ENCODE results near the gene PRKG2. TPM values are rescaled to one million over a fixed set of nuclear protein-coding genes. Genes with fewer than 3 reads are reported as not detected.

The PRKG2 gene, protein sequence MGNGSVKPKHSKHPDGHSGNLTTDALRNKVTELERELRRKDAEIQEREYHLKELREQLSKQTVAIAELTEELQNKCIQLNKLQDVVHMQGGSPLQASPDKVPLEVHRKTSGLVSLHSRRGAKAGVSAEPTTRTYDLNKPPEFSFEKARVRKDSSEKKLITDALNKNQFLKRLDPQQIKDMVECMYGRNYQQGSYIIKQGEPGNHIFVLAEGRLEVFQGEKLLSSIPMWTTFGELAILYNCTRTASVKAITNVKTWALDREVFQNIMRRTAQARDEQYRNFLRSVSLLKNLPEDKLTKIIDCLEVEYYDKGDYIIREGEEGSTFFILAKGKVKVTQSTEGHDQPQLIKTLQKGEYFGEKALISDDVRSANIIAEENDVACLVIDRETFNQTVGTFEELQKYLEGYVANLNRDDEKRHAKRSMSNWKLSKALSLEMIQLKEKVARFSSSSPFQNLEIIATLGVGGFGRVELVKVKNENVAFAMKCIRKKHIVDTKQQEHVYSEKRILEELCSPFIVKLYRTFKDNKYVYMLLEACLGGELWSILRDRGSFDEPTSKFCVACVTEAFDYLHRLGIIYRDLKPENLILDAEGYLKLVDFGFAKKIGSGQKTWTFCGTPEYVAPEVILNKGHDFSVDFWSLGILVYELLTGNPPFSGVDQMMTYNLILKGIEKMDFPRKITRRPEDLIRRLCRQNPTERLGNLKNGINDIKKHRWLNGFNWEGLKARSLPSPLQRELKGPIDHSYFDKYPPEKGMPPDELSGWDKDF
- under 0.01 TPM for total RNA-seq

DNA sequence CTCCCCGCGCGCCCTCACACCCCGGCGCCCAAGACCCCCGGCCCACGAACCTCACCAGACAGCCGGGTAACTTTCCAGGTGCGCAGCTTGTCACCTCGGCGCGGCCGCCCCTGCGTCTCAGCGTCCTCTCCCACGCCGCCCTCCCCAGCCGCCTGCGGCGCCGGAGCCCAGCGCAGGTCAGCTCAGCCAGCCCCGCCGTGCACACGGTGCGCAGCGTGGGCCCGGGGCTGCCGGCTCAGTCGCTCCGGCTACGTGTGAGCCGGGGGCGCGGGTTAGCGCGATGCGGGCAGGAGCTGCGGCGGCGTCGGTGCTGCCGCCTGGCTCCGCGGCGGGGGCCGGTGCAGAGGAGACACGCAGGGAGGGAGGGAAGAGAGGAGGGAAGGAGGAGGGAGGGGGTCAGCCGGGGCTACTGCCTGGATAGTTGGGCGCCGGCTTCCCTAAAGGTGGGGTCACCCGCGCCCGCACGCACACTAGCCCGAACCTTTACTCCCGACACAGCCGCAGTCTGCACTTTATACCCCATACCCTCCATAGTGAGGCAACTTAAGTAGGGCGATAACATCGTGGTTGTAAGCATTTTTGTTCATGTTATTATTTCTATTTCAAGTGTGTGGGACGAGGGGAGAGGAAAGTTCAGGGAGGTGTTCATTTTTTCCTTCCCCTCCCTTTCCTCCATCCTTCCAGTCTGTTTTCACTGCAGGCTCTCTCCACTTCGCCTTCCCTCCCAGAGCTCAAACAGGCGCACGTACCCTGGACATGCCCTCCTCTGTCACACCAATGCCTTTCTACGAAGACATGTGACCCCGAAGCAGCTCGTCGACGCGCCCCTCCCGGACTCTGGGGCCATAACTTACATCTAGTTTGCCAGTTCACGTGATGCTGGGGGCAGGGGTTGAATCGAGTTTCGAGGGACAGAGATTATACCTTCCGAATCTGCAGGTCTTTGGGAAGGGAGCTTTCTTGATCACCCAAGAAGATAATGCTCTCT lies at the start of gene PRKG2:
PRKG2 (minus strand) TSS at position 342 of the 988 bp plus-strand sequence. CDS start 10,175 bp downstream, outside the sequence.
- no peak within 1 kb of the TSS for H3K27ac ChIP-seq (ENCODE audit: low read depth, low read length)
- H3K9ac ChIP-seq (ENCODE audit: low read depth in 1 of 3, low read length in 3 of 3) = no peak within 1 kb of the TSS
- peaks cover 7 to 29% (median 17%) of the 10 kb centered on the region in 3 donors for H3K27me3 ChIP-seq (ENCODE audit: control insufficient read depth in 3 of 3, insufficient read depth in 3 of 3, low read length in 3 of 3)

DNA sequence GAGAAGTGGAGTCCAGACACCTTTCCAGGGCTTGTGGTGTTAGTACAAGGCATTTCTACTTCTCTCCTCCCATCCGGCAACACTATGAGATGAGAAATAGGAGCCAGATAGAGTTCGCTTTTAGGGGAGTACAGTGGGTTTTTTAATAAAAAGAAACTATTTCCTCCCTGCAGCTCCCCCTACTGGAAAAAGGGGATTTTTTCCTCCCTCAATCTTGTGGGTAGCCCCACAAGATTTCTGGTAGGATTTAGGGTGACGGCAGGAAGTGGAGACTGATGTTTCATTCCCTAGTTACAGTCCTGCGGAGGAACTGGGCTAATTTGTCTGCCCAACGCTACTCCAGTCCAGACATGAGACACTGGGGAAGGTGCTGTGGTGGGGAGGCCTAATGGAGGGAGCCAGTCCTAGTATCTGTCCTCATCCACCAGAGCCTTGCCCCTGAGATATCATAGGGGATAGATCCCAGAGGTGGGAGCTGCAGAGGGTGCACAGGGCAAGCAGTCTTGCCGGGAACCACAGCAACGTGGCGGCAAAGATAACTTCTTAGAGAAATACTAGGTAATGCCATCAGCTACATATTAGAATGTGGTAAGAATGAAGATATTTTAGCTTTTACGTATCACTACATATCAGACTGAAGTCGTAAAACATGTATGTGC lies 45.5 kb upstream of the PRKG2 start:
- H3K4me1 ChIP-seq (ENCODE audit: control insufficient read depth in 3 of 3, insufficient read depth in 3 of 3, low read length in 3 of 3) = no peaks in the 10 kb centered on the region
- no peaks in the 10 kb centered on the region for H3K36me3 ChIP-seq (ENCODE audit: control insufficient read depth in 3 of 3, insufficient read depth in 3 of 3, low read length in 3 of 3)
- H3K27ac ChIP-seq (ENCODE audit: low read depth, low read length) = no peak overlapping the region
- no peak overlapping the region for H3K9ac ChIP-seq (ENCODE audit: low read depth in 1 of 3, low read length in 3 of 3)
- H3K27me3 ChIP-seq (ENCODE audit: control insufficient read depth in 3 of 3, insufficient read depth in 3 of 3, low read length in 3 of 3) = no peaks in the 10 kb centered on the region
- no peak overlapping the region for H3K4me3 ChIP-seq (ENCODE audit: low read length in 3 of 3)
- H3K9me3 ChIP-seq (ENCODE audit: control insufficient read depth in 3 of 3, low read length in 3 of 3) = no peaks in the 10 kb centered on the region

More for the DNA sequence above, at the start of gene PRKG2:
- H3K4me3 ChIP-seq (ENCODE audit: low read length in 3 of 3) = peak within 1 kb of the TSS in 2 of 3 donors; percentile 39 to 40
- no peaks in the 10 kb centered on the region for H3K36me3 ChIP-seq (ENCODE audit: control insufficient read depth in 3 of 3, insufficient read depth in 3 of 3, low read length in 3 of 3)
- H3K4me1 ChIP-seq (ENCODE audit: control insufficient read depth in 3 of 3, insufficient read depth in 3 of 3, low read length in 3 of 3) = peaks cover 0 to 3% (median 0%) of the 10 kb centered on the region in 3 donors
- no peaks in the 10 kb centered on the region for H3K9me3 ChIP-seq (ENCODE audit: control insufficient read depth in 3 of 3, low read length in 3 of 3)

DNA sequence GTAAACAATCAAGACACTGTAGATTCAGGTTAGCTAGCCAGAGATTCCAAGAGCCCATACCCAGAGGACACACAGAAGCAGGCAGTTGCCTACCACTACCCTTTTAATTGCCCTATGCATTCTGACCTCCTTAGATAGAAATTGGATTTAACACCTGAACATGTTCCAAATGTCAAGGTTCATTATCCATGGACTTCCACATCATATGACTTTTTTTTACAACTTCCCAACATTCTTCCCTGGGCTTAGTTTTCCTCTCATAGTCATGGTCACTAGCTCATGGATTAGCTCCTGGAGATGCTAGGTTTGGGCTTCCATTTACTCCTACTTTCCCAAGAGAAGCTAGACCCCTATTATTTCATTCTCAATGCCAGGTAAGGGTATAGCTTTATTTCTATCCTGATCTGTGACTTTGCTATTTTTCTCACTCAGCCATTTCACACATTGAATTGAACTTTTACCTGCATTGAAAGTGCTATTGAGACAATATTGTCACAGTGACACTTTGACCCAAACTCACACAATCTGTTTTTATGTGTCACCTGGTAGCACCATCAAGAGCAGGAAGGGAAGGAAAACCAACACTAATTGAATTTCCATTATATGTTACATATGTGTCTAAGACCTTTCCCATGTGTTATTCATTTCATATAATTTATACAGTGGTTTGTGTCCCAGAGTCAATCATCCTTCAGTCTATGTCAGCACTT lies 44.0 kb upstream of the PRKG2 start:
- H3K27ac ChIP-seq (ENCODE audit: low read depth, low read length) = no peak overlapping the region
- H3K4me3 ChIP-seq (ENCODE audit: low read length in 3 of 3) = no peak overlapping the region
- no peaks in the 10 kb centered on the region for H3K36me3 ChIP-seq (ENCODE audit: control insufficient read depth in 3 of 3, insufficient read depth in 3 of 3, low read length in 3 of 3)
- no peaks in the 10 kb centered on the region for H3K4me1 ChIP-seq (ENCODE audit: control insufficient read depth in 3 of 3, insufficient read depth in 3 of 3, low read length in 3 of 3)
- no peaks in the 10 kb centered on the region for H3K27me3 ChIP-seq (ENCODE audit: control insufficient read depth in 3 of 3, insufficient read depth in 3 of 3, low read length in 3 of 3)
- no peak overlapping the region for H3K9ac ChIP-seq (ENCODE audit: low read depth in 1 of 3, low read length in 3 of 3)
- H3K9me3 ChIP-seq (ENCODE audit: control insufficient read depth in 3 of 3, low read length in 3 of 3) = no peaks in the 10 kb centered on the region

DNA sequence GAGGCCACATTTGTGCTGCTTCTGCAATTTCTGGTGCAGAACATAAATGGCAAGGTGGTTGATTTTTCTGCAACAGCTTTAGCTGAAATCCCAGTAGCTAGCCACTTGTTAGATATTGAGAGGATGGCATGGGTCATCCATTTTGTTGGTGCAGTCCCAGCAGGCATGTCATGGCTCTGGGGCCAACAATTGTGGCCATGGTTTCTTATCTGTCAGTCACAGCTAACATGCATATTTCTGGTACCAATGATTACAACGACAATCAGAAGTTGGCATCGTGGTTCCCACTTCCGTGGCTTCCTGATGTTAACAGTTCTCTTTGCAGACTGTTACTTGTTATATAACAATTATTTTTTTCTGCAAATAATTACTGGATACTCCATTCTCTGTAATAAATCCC lies 42.8 kb upstream of the PRKG2 start:
- H3K36me3 ChIP-seq (ENCODE audit: control insufficient read depth in 3 of 3, insufficient read depth in 3 of 3, low read length in 3 of 3) = no peaks in the 10 kb centered on the region
- no peak overlapping the region for H3K9ac ChIP-seq (ENCODE audit: low read depth in 1 of 3, low read length in 3 of 3)
- H3K9me3 ChIP-seq (ENCODE audit: control insufficient read depth in 3 of 3, low read length in 3 of 3) = no peaks in the 10 kb centered on the region
- no peak overlapping the region for H3K4me3 ChIP-seq (ENCODE audit: low read length in 3 of 3)
- H3K27ac ChIP-seq (ENCODE audit: low read depth, low read length) = no peak overlapping the region
- no peaks in the 10 kb centered on the region for H3K27me3 ChIP-seq (ENCODE audit: control insufficient read depth in 3 of 3, insufficient read depth in 3 of 3, low read length in 3 of 3)
- H3K4me1 ChIP-seq (ENCODE audit: control insufficient read depth in 3 of 3, insufficient read depth in 3 of 3, low read length in 3 of 3) = no peaks in the 10 kb centered on the region

DNA sequence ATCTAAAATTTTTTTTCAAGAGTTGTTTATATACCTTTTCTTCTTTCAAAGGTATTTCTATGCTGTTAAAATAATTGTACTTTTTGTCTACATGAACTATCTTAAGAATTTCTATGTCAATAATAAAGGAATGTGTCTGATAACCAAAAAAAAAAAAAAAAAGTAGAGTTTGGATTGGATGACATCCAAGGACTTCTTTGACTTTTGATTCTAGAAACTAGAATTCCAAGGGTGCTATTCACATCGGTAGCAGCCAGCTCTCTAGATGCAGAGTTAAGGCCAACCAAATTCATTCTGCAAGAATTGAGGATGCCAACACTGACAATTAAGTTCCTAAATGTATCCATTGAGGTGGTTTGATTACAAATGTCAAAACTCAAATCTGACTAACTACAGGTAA lies 42.0 kb upstream of the PRKG2 start:
- no peak overlapping the region for H3K9ac ChIP-seq (ENCODE audit: low read depth in 1 of 3, low read length in 3 of 3)
- no peaks in the 10 kb centered on the region for H3K9me3 ChIP-seq (ENCODE audit: control insufficient read depth in 3 of 3, low read length in 3 of 3)
- H3K4me3 ChIP-seq (ENCODE audit: low read length in 3 of 3) = no peak overlapping the region
- no peak overlapping the region for H3K27ac ChIP-seq (ENCODE audit: low read depth, low read length)
- no peaks in the 10 kb centered on the region for H3K27me3 ChIP-seq (ENCODE audit: control insufficient read depth in 3 of 3, insufficient read depth in 3 of 3, low read length in 3 of 3)
- H3K4me1 ChIP-seq (ENCODE audit: control insufficient read depth in 3 of 3, insufficient read depth in 3 of 3, low read length in 3 of 3) = no peaks in the 10 kb centered on the region
- no peaks in the 10 kb centered on the region for H3K36me3 ChIP-seq (ENCODE audit: control insufficient read depth in 3 of 3, insufficient read depth in 3 of 3, low read length in 3 of 3)

DNA sequence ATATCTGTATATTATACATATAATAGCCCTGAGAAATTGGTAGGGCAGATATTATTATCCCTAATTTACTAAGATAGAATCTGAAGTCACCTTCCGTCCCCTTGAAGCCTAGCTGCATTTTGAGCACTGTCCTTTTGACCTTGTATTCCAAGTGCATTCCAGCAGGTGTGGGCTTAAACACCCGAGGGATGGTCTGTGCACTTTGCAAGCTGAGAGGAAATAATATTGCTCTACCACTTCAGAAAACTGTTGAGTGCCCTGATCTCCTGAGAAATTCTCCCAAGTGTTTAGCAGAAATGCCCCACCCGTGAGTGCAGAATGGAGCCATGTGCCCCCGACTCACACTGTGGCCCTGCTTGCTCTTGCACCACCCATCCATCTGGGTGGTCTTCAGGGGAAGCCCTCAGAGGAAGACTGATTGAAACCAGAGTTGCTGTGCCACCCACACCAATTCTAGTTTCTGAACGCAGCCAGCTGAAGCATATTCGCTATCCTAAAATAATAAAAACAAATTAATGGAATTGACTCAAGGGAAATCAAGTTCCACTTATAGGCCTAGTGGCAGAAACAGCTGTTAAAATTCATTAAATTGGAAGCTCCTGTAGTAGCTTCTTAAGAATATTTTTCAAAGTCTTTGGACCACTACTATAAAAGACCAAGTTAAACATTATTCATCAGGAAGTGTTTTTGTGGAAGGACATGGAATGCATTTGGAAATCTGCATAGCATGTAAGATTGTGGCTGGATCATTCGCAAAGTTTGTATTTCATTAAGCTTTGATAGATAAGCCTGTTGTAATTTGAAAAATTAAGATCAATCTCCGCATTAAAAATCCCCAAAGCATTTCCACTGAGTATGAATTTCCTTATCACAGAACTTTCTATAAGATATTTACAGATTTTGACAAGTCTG lies 41.3 kb upstream of the PRKG2 start:
- no peaks in the 10 kb centered on the region for H3K9me3 ChIP-seq (ENCODE audit: control insufficient read depth in 3 of 3, low read length in 3 of 3)
- H3K9ac ChIP-seq (ENCODE audit: low read depth in 1 of 3, low read length in 3 of 3) = no peak overlapping the region
- no peaks in the 10 kb centered on the region for H3K4me1 ChIP-seq (ENCODE audit: control insufficient read depth in 3 of 3, insufficient read depth in 3 of 3, low read length in 3 of 3)
- no peaks in the 10 kb centered on the region for H3K36me3 ChIP-seq (ENCODE audit: control insufficient read depth in 3 of 3, insufficient read depth in 3 of 3, low read length in 3 of 3)
- H3K4me3 ChIP-seq (ENCODE audit: low read length in 3 of 3) = no peak overlapping the region
- H3K27ac ChIP-seq (ENCODE audit: low read depth, low read length) = no peak overlapping the region
- no peaks in the 10 kb centered on the region for H3K27me3 ChIP-seq (ENCODE audit: control insufficient read depth in 3 of 3, insufficient read depth in 3 of 3, low read length in 3 of 3)

DNA sequence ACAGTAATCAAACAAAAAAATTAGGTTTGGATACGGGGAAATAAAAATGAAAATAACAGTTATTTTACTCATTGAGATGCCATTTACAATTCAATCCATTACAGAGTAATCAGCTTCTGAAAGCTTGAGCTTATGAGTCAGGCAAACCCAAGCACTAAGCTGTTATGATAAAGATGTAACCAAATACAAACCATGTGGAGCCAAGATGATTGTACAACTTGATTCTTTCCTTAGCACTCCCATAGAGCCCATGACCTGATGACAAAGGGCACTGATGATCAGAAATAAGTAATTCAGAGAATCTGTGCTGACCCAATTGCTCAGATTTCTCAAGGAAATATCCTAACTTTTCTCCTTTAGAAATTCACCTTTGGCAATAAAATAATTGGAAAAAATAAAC lies 40.5 kb upstream of the PRKG2 start:
- H3K27ac ChIP-seq (ENCODE audit: low read depth, low read length) = no peak overlapping the region
- no peaks in the 10 kb centered on the region for H3K9me3 ChIP-seq (ENCODE audit: control insufficient read depth in 3 of 3, low read length in 3 of 3)
- no peaks in the 10 kb centered on the region for H3K36me3 ChIP-seq (ENCODE audit: control insufficient read depth in 3 of 3, insufficient read depth in 3 of 3, low read length in 3 of 3)
- H3K9ac ChIP-seq (ENCODE audit: low read depth in 1 of 3, low read length in 3 of 3) = no peak overlapping the region
- H3K27me3 ChIP-seq (ENCODE audit: control insufficient read depth in 3 of 3, insufficient read depth in 3 of 3, low read length in 3 of 3) = no peaks in the 10 kb centered on the region
- H3K4me3 ChIP-seq (ENCODE audit: low read length in 3 of 3) = no peak overlapping the region
- H3K4me1 ChIP-seq (ENCODE audit: control insufficient read depth in 3 of 3, insufficient read depth in 3 of 3, low read length in 3 of 3) = no peaks in the 10 kb centered on the region

DNA sequence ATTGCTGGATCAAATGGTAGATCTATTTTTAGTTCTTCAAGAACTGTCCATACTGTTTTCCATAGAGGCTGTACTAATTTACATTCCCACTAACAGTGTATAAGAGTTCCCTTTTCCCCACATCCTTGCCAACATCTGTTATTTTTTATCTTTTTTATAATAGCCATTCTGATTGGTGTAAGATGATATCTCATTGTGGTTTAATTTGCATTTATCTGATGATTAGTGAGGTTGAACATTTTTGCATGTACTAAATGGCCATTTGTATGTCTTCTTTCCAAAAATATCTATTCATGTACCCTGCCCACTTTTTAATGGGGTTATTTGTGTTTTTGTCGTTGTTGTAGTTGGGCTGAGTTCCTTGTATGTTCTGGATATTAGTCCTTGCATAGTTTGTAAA lies 35.4 kb upstream of the PRKG2 start:
- Histone ChIP-seq H3K4me3 (ENCODE audit: low read length in 3 of 3) (no peak overlapping the region), H3K36me3 (ENCODE audit: control insufficient read depth in 3 of 3, insufficient read depth in 3 of 3, low read length in 3 of 3) (no peaks in the 10 kb centered on the region), H3K4me1 (ENCODE audit: control insufficient read depth in 3 of 3, insufficient read depth in 3 of 3, low read length in 3 of 3) (no peaks in the 10 kb centered on the region), H3K9me3 (ENCODE audit: control insufficient read depth in 3 of 3, low read length in 3 of 3) (no peaks in the 10 kb centered on the region), H3K27me3 (ENCODE audit: control insufficient read depth in 3 of 3, insufficient read depth in 3 of 3, low read length in 3 of 3) (no peaks in the 10 kb centered on the region), H3K27ac (ENCODE audit: low read depth, low read length) (no peak overlapping the region), H3K9ac (ENCODE audit: low read depth in 1 of 3, low read length in 3 of 3) (no peak overlapping the region)
